Measurements from ENCODE around the gene LRRN2. TPM values are rescaled to one million over a fixed set of nuclear protein-coding genes. Genes with fewer than 3 reads are reported as not detected.

The LRRN2 gene
- total RNA-seq, 1 donor from 2014 or later: 9.4 TPM

GRCh38 chr1:204588826-204589225 lies 96.7 kb downstream of the LRRN2 start:
- TF ChIP-seq CTCF (IDR thresholded peaks at IDR 0.05; ENCODE audit: unreplicated experiment): no peak
- no peaks in the 10 kb centered on the region for H3K9me3 Mint-ChIP-seq (ENCODE audit: low read depth)
- DNase-seq (ENCODE audit: low spot score, unreplicated experiment): no peak
- H3K4me3 Mint-ChIP-seq (ENCODE audit: low read depth): no peak overlapping the region
- peaks cover 5% of the 10 kb centered on the region for H3K27me3 Mint-ChIP-seq
- H3K36me3 Mint-ChIP-seq (ENCODE audit: insufficient read depth): no peaks in the 10 kb centered on the region
- H3K4me1 Mint-ChIP-seq (ENCODE audit: low read depth): no peaks in the 10 kb centered on the region
- H3K27ac Mint-ChIP-seq: no peak overlapping the region

DNA sequence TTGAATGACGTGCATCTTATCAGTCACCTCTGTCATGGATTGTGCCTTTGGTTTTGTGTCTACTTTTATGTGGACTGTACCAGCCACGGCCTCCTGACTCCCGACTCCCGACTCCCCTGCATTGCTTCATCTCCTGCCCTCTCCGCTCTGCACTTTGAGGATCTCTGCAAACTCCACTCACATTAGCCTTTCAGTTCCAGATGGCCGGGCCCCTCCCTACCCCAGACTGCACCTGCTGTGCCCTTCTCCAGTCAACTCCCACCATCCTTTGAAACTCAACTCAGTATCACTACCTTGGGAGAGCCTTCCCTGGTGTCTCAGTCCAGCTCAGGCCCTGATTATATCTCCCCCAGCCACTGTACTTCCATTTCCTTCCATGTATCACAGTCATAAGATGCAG lies 97.9 kb downstream of the LRRN2 start:
- Mint-ChIP-seq H3K4me3 (ENCODE audit: low read depth) (no peak overlapping the region), H3K27ac (no peak overlapping the region), H3K9me3 (ENCODE audit: low read depth) (no peaks in the 10 kb centered on the region), H3K4me1 (ENCODE audit: low read depth) (no peaks in the 10 kb centered on the region), H3K27me3 (peaks cover 3% of the 10 kb centered on the region), H3K36me3 (ENCODE audit: insufficient read depth) (no peaks in the 10 kb centered on the region)
- no peak for TF ChIP-seq CTCF (IDR thresholded peaks at IDR 0.05; ENCODE audit: unreplicated experiment)
- no peak for DNase-seq (ENCODE audit: low spot score, unreplicated experiment)

- no peak for DNase-seq (ENCODE audit: low spot score, unreplicated experiment)
- no peaks in the 10 kb centered on the region for H3K4me1 Mint-ChIP-seq (ENCODE audit: low read depth)
- H3K4me3 Mint-ChIP-seq (ENCODE audit: low read depth): no peak overlapping the region
- no peak for TF ChIP-seq CTCF (IDR thresholded peaks at IDR 0.05; ENCODE audit: unreplicated experiment)
- no peaks in the 10 kb centered on the region for H3K9me3 Mint-ChIP-seq (ENCODE audit: low read depth)
- H3K27me3 Mint-ChIP-seq: peaks cover 4% of the 10 kb centered on the region
- H3K27ac Mint-ChIP-seq: no peak overlapping the region
- H3K36me3 Mint-ChIP-seq (ENCODE audit: insufficient read depth): no peaks in the 10 kb centered on the region
These were observed 100.7 kb downstream of the LRRN2 start for GRCh38 chr1:204584699-204585372.

DNA sequence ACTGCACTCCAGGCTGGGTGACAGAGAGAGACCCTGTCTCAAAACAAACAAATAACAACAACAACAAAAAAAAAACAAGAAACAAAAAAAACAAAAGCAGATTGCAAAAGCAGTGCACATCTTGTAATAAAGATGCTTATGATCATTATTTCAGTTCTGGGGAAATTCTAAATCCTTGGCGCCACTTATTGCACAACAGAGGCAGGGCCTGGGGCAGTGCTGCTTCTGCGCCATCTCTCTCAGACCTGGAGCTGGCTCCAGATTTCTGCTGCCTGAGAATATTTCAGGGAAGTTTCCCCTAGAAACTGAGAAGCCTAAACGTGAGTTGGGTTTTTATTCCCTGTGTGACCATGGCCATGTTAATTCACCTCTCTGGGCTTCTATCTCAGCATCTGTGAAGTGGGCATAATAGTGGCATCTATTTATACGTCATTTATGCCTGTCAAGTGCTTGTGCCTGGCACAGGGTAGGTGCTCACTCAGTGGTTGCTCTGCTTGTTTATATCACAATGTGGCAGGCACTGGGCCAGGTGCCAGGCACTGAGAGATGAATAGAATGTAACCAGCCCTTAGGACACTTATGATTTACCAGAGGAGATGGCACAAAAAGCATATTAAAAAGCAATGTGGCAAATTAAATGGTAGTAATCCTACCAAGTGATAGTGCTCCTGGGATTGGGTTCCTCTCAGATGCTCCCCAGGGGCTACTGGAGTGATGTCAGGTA lies 101.5 kb downstream of the LRRN2 start:
- no peak for TF ChIP-seq CTCF (IDR thresholded peaks at IDR 0.05; ENCODE audit: unreplicated experiment)
- H3K36me3 Mint-ChIP-seq (ENCODE audit: insufficient read depth): no peaks in the 10 kb centered on the region
- H3K4me3 Mint-ChIP-seq (ENCODE audit: low read depth): no peak overlapping the region
- peaks cover 6% of the 10 kb centered on the region for H3K27me3 Mint-ChIP-seq
- H3K9me3 Mint-ChIP-seq (ENCODE audit: low read depth): no peaks in the 10 kb centered on the region
- DNase-seq (ENCODE audit: low spot score, unreplicated experiment): no peak
- no peaks in the 10 kb centered on the region for H3K4me1 Mint-ChIP-seq (ENCODE audit: low read depth)
- H3K27ac Mint-ChIP-seq: no peak overlapping the region

DNA sequence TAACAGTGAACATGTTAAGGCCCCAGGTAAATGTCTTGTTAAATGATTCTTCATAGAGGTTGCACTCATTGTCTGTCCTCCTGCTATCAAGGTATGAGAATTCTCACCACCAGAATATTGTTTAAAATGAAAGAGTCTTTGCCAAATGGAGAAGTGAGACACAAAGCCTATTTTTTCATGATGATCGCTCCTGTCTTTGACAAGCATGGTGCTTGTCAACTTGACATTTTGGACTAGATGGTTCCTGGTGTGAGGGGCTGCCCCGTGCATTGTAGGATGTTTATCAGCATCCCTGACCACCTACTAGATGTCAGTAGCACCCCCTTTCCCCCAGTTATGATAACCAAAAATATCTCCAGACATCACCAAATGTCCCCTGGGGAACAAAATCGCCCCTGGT lies 103.8 kb downstream of the LRRN2 start:
- Mint-ChIP-seq H3K27ac (no peak overlapping the region), H3K4me3 (ENCODE audit: low read depth) (no peak overlapping the region), H3K36me3 (ENCODE audit: insufficient read depth) (no peaks in the 10 kb centered on the region), H3K9me3 (ENCODE audit: low read depth) (no peaks in the 10 kb centered on the region), H3K4me1 (ENCODE audit: low read depth) (peaks cover 5% of the 10 kb centered on the region), H3K27me3 (peaks cover 10% of the 10 kb centered on the region)
- DNase-seq (ENCODE audit: low spot score, unreplicated experiment): no peak
- no peak for TF ChIP-seq CTCF (IDR thresholded peaks at IDR 0.05; ENCODE audit: unreplicated experiment)

Data from progenitor cell of endocrine pancreas (in vitro differentiated cells).